DMS53 treated with DMSO at 0.1 percent for 48 hours (cell line): ENCODE results near the gene CYP4A11.
"Not testable (repeated sequence)": the region's sequence is repeated elsewhere in the genome, so short reads cannot be mapped to it uniquely, and the experiment has no call there.

Experiments used
- DNase-seq: peaks from one replicate; lab custom pipeline; 2025; ENCODE audit not compliant: unreplicated experiment; lab: John Stamatoyannopoulos, UW

CYP4A11 gene, protein sequence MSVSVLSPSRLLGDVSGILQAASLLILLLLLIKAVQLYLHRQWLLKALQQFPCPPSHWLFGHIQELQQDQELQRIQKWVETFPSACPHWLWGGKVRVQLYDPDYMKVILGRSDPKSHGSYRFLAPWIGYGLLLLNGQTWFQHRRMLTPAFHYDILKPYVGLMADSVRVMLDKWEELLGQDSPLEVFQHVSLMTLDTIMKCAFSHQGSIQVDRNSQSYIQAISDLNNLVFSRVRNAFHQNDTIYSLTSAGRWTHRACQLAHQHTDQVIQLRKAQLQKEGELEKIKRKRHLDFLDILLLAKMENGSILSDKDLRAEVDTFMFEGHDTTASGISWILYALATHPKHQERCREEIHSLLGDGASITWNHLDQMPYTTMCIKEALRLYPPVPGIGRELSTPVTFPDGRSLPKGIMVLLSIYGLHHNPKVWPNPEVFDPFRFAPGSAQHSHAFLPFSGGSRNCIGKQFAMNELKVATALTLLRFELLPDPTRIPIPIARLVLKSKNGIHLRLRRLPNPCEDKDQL

DNA sequence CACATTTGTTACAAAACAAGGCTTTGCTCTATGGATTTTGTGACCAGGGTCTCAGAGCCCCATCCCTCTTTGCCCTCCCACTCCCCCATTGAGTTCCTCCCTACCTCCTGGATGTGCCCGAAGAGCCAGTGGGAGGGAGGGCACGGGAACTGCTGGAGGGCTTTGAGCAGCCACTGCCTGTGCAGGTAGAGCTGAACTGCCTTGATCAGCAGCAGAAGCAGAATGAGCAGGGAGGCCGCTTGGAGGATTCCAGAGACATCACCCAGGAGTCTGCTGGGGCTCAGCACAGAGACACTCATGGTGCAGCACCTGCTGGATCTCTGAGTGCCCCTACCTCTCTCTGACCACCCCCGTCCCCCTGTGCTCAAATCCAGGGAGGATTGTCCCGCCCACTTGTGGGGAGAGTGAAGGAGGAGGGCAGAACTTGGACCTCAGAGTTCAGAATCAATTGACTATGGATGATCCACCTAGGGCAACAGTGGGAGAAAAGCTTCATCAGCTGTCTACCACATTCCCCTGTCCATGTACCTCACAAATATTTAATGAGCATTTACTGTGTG is at the start of gene CYP4A11:
Gene CYP4A11, minus strand, starts transcription at position 342 of the 560 bp plus-strand sequence. Its CDS starts 43 bp downstream, at position 299.
- no peak for DNase-seq

DNA sequence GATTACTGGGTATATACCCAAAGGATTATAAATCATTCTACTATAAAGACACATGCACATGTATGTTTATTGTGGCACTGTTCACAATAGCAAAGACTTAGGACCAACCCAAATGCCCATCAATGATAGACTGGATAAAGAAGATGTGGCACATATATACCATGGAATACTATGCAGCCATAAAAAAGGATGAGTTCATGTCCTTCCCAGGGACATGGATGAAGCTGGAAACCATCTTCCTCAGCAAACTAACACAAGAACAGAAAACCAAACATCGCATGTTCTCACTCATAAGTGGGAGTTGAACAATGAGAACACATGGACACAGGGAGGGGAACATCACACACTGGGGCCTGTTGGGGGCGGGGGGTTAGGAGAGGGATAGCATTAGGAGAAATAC is 49.3 kb upstream of the CYP4A11 start:
- not testable (repeated sequence) for DNase-seq

DNA sequence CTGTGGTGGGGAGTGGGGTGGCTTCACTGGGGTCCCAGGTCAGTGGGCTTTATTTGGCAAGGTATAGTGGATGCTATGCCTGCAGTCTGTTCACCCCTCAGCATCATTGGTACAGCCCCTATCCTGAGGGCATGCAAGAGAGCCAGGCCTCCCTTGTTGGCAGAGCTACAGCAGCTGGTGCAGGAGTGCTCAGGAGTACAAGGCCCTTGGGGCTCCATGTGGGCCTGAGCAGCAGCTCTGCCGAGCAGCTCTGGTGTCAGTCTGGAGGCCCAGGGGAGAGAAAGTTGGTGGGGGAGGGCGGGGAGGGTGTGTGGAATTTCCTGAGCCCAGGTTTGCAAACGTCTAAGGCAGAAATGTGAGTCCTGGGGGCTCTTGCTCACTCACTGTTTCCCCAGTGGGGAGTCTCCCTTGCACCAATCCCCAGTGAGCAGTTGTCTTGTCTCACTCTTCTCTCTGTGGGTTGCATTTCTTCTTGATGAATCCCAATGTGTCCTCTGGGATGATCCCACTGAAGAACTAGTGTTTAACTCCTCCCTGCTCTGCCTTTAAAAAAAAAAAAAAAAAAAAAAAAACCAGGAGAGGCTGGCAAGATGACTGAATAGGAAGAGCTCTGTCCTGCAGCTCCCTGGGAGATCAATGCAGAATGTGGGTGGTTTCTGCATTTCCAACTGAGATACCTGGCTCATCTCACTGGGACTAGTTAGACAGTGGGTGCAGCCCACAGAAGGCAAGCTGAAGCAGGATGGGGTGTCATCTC is 42.7 kb upstream of the CYP4A11 start:
- no peak for DNase-seq

DNA sequence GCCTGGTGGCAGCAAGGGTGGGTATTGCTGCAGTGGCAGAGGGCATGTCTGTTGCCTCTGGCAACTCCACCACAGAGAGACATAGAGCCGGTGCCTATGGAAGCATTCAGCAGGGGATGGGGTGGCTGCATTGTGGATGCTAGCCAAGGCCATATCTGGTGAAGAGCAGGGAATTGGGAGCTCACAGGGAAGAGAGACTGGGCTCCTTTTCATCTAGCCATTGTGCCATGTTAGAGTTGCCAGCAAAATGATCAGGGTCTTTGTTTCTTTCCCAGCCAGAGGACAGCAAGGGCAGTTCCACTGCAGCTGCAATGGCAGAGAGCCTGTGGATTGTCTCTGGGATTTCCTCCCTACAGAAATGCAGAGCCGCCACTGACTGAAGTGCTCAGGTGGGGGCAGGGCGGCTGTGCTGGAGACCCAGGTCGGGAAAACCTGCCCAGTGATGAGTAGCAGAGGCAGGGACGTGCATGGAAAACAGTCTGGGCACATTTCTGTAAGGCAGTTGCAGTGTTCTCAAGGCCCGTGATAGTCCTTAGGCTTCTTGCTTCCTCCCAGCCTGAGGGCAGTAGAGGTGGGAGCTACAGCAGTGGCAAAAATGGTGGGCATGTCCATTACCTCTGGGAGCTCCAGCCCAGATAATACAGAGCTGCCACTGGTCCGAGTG is 42.0 kb upstream of the CYP4A11 start:
- DNase-seq = no peak

GRCh38 chr1:46969014-46969619 is 27.8 kb upstream of the CYP4A11 start:
- DNase-seq = no peak

DNA sequence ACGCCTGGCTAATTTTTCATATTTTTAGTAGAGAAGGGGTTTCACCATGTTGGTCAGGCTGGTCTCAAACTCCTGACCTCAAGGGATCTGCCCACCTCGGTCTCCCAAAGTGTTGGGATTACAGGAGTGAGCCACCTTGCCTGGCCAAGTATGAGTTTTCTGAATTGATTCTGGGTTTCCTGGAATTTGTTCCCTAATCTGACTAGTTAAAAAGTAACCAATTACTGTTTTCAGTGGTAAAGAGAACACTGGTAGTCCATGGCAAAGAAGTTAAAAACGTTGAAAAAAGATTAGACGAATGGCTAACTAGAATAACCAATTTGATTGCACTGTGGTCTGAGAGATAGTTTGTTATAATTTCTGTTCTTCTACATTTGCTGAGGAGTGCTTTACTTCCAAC is 21.0 kb upstream of the CYP4A11 start:
- DNase-seq = not testable (repeated sequence)

DNA sequence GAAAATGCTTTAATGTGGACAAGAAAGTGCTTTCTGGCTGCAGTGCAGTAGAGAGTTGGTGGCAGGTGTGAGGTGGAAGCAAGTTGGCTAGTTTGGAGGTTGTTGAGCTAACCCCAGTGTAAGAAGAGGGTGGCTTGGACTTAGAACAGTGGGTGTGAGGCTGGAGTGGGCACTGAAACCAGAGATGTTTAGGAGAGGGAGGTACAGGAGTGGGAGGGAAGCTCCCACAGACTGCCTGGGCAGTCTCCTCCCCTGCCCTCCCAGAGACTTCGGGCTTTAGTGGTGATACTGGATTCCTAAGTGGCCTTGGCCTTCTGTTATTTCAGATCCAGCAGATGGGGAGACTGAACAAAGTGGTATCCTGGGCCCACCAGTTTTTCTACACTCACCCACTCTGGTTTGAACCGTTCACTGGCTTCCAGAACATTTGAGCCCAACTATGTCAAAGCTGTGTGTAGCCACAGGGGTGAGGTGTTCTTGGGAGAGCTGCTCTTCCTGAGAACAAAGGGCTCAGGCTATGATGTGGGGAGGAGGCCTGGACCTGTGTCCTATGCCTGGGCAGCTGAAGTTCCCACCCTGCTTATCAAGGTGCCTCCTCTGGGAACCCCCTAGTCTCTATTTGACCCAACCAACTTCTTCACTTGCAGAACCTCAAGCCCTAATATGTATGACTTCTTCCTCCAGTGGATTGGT is 19.9 kb upstream of the CYP4A11 start:
- no peak for DNase-seq

DNA sequence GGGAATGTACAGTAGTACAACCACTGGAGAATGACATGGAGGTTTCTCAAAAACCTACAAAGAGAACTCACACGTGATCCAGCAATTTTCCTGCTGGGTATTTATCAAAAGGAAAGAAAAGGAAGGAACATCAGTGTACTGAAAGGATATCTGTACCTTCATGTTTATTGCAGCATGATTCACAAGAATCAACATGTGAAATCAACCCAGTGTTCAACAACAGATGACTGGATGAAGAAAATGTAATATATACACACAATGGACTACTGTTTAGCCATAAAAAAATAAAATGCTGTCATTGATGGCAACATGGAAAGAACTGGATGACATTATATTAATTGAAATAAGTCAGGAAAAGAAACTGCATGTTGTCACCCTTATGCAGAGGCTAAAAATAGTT is 19.0 kb upstream of the CYP4A11 start:
- no peak for DNase-seq

DNA sequence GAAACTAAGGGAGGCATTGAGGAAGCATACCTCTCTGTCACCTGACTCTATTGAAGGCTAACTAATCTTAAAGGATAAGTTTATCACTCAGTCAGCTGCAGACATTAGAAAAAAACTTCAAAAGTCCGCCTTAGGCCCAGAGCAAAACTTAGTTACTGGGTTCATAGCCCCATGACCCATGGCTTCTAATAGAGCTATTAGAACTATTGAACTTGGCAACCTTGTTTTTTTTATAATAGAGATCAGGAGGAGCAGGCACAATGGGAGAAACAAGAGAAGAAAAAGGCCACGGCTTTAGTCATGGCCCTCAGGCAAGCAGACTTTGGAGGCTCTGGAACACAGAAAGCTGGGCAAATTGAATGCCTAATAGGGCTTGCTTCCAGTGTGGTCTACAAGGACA is 13.8 kb upstream of the CYP4A11 start:
- DNase-seq = not testable (repeated sequence)

DNA sequence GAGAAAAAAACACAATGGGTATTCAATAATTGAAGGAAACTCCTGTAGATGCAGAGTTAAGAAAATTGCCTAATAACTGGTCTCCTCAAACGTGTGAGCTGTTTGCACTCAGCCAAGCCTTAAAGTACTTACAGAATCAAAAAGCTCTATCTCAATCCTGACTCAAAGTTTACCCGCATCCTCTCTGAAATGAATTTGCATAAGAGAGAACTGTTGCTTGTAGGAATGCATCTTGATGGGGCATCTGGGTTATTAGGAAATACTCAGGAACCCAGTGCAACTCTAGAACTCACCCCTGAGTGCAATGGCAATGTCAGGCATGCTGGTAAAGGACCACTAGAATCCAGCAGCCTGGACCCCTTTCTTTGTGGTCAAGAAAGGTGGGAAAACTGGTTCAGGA is 12.6 kb upstream of the CYP4A11 start:
- not testable (repeated sequence) for DNase-seq

- DNase-seq = not testable (repeated sequence)
Observed at GRCh38 chr1:46949417-46949666, 8.1 kb upstream of the CYP4A11 start.

DNA sequence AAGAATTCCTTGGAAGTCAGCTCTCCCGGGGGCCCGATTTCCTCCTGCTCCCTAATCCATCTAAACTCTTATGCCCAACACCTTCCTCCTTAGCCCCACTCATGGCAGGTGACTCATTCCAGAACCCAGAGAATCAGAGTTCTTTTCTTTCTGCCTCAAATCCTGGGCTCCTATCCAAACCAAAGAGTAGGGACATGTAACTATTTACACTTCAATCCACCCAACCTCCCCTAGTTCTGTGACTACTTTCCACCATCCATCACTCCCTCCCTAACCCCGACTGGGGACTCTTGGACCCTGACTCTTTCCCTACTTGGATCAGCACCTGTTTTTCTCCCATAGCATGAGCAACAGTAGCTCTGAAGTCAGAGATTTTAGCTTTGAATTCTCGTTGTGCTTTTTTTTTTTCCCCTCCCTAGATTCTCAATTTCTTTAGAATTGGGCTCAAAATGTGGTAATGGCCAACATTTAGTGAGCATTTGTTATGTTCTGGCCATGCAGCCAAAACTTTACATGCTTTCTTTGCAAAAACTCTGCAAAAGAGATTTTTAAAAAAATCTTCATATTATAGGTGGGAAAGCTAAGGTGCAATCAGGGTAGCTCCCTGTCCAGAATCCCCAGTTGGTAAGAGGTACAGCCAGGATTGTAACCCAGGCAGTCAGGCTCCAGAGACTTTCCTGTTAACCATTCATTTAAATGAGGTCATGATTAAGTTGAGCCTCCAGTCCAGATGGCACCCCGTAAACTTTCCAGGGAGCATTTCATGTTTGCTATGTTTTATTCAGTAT is 7.5 kb upstream of the CYP4A11 start:
- peak; percentile 64 for DNase-seq

- DNase-seq = not testable (repeated sequence)
Observed at GRCh38 chr1:46947706-46948105, 6.4 kb upstream of the CYP4A11 start.

DNA sequence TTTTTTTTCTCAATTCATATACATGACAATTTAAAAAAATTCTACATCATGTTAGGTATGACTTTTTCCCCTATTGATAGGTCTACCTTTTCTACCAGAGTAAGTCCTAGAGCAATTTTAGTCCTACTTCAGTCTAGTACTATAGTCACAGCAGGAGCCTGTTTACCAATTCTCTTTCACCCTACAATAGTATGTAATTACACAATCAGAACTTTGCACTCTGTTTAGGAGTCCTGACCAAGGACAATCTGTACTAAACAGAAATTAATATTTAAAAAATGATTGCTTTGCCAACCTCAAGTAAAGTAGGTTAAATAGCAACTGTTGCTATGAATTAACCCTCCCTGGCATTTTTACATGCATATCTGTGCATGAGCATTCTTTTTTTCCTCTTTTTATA is 810 bp upstream of the CYP4A11 start:
- no peak for DNase-seq

DNA sequence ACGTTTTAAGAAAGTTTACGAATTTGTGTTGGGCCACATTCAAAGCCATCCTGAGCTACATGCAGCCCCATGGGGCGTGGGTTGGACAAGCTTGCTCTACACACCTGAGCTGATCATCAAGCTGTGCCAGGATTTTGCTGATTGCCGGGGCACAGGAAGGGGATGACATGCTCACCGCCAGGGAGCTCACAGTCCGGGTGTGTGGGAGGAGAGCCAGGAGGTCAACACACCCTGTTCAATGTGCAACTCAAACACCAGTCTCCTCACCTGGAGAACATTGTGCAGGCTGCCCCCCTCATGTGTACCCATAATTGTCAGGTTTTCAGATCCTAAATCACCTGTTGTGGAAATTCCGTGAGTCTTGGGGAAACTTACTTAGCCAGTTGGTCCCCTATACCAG is 969 bp downstream of the CYP4A11 start:
- DNase-seq = no peak

DNA sequence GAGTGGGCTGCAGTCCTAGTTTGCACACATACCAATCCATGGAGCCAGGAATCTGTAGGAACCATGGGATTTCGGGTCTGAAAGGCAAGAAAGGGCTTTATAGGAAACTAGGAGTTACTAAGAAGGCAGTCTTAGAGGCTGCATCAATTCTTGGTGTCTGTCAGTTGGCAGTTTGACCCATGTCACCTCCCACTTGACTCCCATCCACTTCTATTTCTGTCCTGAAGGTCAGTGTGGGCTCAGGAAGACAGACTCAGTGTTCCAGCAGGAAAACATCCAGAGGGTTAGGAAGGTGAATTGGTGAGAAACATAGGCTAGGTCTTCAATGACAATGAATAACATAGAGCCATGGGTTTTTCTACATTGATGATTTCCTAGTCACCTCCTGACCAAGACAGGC is 4.0 kb downstream of the CYP4A11 start:
- no peak for DNase-seq

- DNase-seq = no peak
Observed at GRCh38 chr1:46936788-46937187, 4.5 kb downstream of the CYP4A11 start.

GRCh38 chr1:46934852-46935251 is 6.4 kb downstream of the CYP4A11 start:
- DNase-seq = peak; percentile 19

DNA sequence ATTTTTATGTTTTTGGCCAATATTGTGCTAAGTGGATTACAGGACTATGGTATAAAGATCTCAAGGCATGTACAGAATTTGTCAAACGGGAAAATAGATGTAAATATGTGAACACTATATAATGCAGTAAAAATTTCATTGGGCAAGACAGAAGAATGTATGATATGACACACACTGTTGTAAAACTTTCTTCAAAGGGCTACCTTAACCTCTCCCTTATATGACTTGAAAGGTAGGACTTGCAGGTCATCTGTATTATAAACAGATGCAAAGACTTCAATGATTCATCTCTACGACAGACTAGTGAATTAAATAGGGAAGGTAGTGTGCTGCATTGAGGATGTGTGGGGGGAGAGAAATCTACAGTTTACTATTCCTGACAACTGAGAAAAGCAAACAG is 9.3 kb downstream of the CYP4A11 start:
- not testable (repeated sequence) for DNase-seq

DNA sequence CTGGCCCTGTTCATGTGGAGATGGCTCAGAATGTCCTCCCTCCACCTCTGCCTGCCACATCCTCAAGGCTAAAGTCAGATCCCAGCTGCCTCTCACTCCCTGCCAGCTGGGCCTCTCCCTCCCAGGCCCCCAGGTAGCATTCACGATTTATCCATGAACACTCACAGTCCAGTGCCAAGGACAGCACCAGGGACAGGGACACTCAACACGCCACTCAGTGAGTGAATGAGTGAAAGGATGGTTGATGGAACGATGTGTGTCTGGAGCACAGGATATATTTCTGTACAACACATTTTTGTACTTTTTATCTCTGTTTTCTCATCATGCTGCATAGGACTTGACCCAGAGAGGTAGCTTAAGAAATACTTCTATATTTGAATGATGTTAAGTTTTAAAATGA is 10.1 kb downstream of the CYP4A11 start:
- no peak for DNase-seq
